K562 (cell line): ENCODE measurements around the gene RBM15. TPM values are rescaled to one million over a fixed set of nuclear protein-coding genes. Genes with fewer than 3 reads are reported as not detected.

Experiments
- ATAC-seq: fragments of 200-7000 bp; cut with Tn5 transposase; 3 replicates; pipeline ENCODE4 v1.9.1; 2020; ENCODE audit warnings: moderate library complexity
- BruUV-seq: library from RNA; stranded (reverse); fragments of 400-500 nt; replicated peaks from 2 replicates; lab custom pipeline; 2021; lab: Mats Ljungman, UMichigan
- CTCF ChIA-PET: fragments of 300-600 bp; formaldehyde crosslinking; extraction: SDS; loops from one replicate; lab custom pipeline; 2021; ENCODE audit warnings: low intra/inter-chr PET ratio; lab: Yijun Ruan, JAX
- POLR2A ChIA-PET: fragments of 300-600, 350-650 bp; sonication (Branson Sonifier 250); formaldehyde crosslinking; extraction: SDS; loops from one replicate; lab custom pipeline; 2021; ENCODE audit warnings: antibody characterized with exemption, inconsistent platforms; lab: Yijun Ruan, JAX
- DNase-seq, 4 experiments: peaks; one replicate each; pipeline versions ENCODE4 v3.0.0 to v3.0.0-alpha.2; 2011 to 2018; ENCODE audit warnings: low spot score in 3 of 4, mixed read lengths in 3 of 4; ENCODE audit errors: extremely low read depth in 1 of 4
- FAIRE-seq: peaks from 2 replicates; lab custom pipeline; 2011; peaks lifted over from hg19 to GRCh38; lab: Jason Lieb, UNC
- H2AFZ ChIP-seq: 2 replicates; pipeline ENCODE4 v1.6.0; 2011; ENCODE audit warnings: low read depth, low read length, control low read depth, inconsistent platforms
- H3K27ac ChIP-seq: fragments of 200-600 bp; 3 replicates; pipeline ENCODE4 v1.8.0; 2011; ENCODE audit warnings: low read depth, mild to moderate bottlenecking, control low read depth, inconsistent platforms, low read length, moderate library complexity, mixed read lengths; ENCODE audit errors: extremely low read depth
- H3K27me3 ChIP-seq, 2 experiments: fragments of 300-600 bp in 1 of 2; 2 replicates in 1 of 2; 3 replicates in 1 of 2; pipeline versions ENCODE4 v1.6.0 to v1.8.0; 2011; ENCODE audit warnings: inconsistent platforms in 2 of 2, low read length in 2 of 2, mild to moderate bottlenecking in 1 of 2, mixed read lengths in 1 of 2, moderate library complexity in 1 of 2; ENCODE audit not compliant: control insufficient read depth in 2 of 2, insufficient read depth in 2 of 2
- H3K36me3 ChIP-seq: fragments of 300-600 bp; 3 replicates; pipeline ENCODE4 v1.8.0; 2011; ENCODE audit warnings: mild to moderate bottlenecking, low read length, inconsistent platforms; ENCODE audit not compliant: control insufficient read depth, insufficient read depth
- H3K4me1 ChIP-seq, 2 experiments: fragments of 200-600 bp in 1 of 2; replicated peaks in 1 of 2; 2 replicates in 1 of 2; 3 replicates in 1 of 2; pipeline versions ENCODE4 v1.5.1 to v1.8.0; 2011; ENCODE audit warnings: inconsistent platforms in 2 of 2, low read length in 2 of 2, mild to moderate bottlenecking in 1 of 2, mixed read lengths in 1 of 2, moderate library complexity in 1 of 2; ENCODE audit not compliant: control insufficient read depth in 2 of 2, insufficient read depth in 2 of 2
- H3K4me2 ChIP-seq: 2 replicates; pipeline ENCODE4 v1.6.1; 2011; ENCODE audit warnings: low read length, control low read depth, inconsistent platforms, mixed read lengths; ENCODE audit not compliant: insufficient read depth
- H3K4me3 ChIP-seq: fragments of 200-600 bp; sonication (generic), shearing (Covaris generic); 2 replicates; pipeline ENCODE4 v1.5.1; 2016; ENCODE audit warnings: control low read depth, inconsistent platforms
- H3K79me2 ChIP-seq: fragments of 200-600 bp; 3 replicates; pipeline ENCODE4 v1.8.0; 2011; ENCODE audit warnings: low read length, inconsistent platforms; ENCODE audit not compliant: control insufficient read depth, insufficient read depth
- H3K9ac ChIP-seq, 2 experiments: 2 replicates each; pipeline versions ENCODE4 v1.6.0 to v1.6.1; 2011; ENCODE audit warnings: low read depth in 2 of 2, low read length in 2 of 2, control low read depth in 1 of 2, inconsistent platforms in 1 of 2, mild to moderate bottlenecking in 1 of 2, mixed read lengths in 1 of 2; ENCODE audit not compliant: insufficient read depth in 1 of 2
- H3K9me1 ChIP-seq: one replicate; pipeline ENCODE4 v1.6.0; 2011; ENCODE audit warnings: inconsistent platforms, mild to moderate bottlenecking, low read length, moderate library complexity; ENCODE audit not compliant: control insufficient read depth, insufficient read depth
- H3K9me3 ChIP-seq: replicated peaks from 2 replicates; pipeline ENCODE4 v1.5.1; 2011; ENCODE audit warnings: low read depth, low read length, inconsistent platforms; ENCODE audit not compliant: control insufficient read depth, insufficient read depth
- H4K20me1 ChIP-seq: replicated peaks from 2 replicates; pipeline ENCODE4 v1.6.1; 2011; ENCODE audit warnings: low read length, inconsistent platforms, mixed read lengths; ENCODE audit not compliant: control insufficient read depth, insufficient read depth
- E2F3 ChIP-seq: fragments of 250-450 bp; sonication (Bioruptor Pico); IDR thresholded peaks from 2 replicates; pipeline ENCODE4 v1.4.0; 2020; ENCODE audit warnings: mild to moderate bottlenecking
- NR3C1 ChIP-seq: sonication (generic); formaldehyde crosslinking; IDR thresholded peaks from 2 replicates; pipeline ENCODE4 v1.8.1; 2022; ENCODE audit warnings: missing genetic modification reagents
- NUFIP1 ChIP-seq: fragments of 450-650 bp; IDR thresholded peaks from 2 replicates; pipeline ENCODE4 v1.6.1; 2018; ENCODE audit not compliant: partially characterized antibody
- PCBP2 ChIP-seq: fragments of 200-400 bp; formaldehyde crosslinking; IDR thresholded peaks from 2 replicates; pipeline ENCODE4 v1.6.1; 2018; ENCODE audit warnings: low read length, low read depth, mild to moderate bottlenecking, moderate library complexity; ENCODE audit not compliant: poor library complexity, severe bottlenecking
- RBM39 ChIP-seq: fragments of 200-400 bp; formaldehyde crosslinking; optimal IDR thresholded peaks from 2 replicates; pipeline ENCODE3; 2018; ENCODE audit warnings: low read depth, low read length
- STAT5A ChIP-seq: IDR thresholded peaks from 2 replicates; pipeline ENCODE4 v1.6.1; 2012; ENCODE audit warnings: low read length, inconsistent platforms, borderline replicate concordance
- THAP12 ChIP-seq: fragments of 250-450 bp; sonication (Bioruptor Pico); IDR thresholded peaks from 2 replicates; pipeline ENCODE4 v1.9.0; 2021; ENCODE audit warnings: mild to moderate bottlenecking, inconsistent platforms
- TSC22D4 ChIP-seq: fragments of 450-650 bp; IDR thresholded peaks from 2 replicates; pipeline ENCODE4 v1.6.1; 2016; ENCODE audit warnings: missing genetic modification characterization, missing biosample characterization, control low read depth
- ZFX ChIP-seq: sonication (generic); formaldehyde crosslinking; IDR thresholded peaks from 2 replicates; pipeline ENCODE4 v1.8.0; 2022; ENCODE audit warnings: mild to moderate bottlenecking, missing genetic modification reagents, moderate library complexity
- WGBS: fragments of 100-300 bp; shearing (Covaris generic); methylation state at CpG from one replicate; pipeline ENCODE4 v1.1.6; 2016; ENCODE audit warnings: low coverage, mixed read lengths; ENCODE audit not compliant: insufficient coverage; ENCODE audit errors: missing lambda C conversion rate; 5-methylcytosine and 5-hydroxymethylcytosine counted together
- in situ Hi-C: fragments of 300-500 bp; cut with MboI; formaldehyde crosslinking; loops from 4 replicates; pipeline ENCODE4 v1.15.0; 2018; ENCODE audit warnings: inconsistent platforms, mixed read lengths
- intact Hi-C: fragments of 100-400 bp; cut with micrococcal nuclease; formaldehyde crosslinking; loops from 2 replicates; pipeline ENCODE4 v1.14.2; 2022
- polyA plus RNA-seq, 8 experiments: library from polyadenylated mRNA; depleted of rRNA in 4 of 8; stranded (reverse) in 5 of 8; unstranded in 3 of 8; fragments of >200 nt; fragmentation: Nextera tagmentation in 2 of 8; fragmentation: Illumina TruSeq in 1 of 8; extraction: Ambion mirVana in 2 of 8; extraction: Trizol in 1 of 8; gene quantifications; 2 replicates each; pipeline versions ENCODE4 v1.2.1 to v1.2.3, GENCODE V29; 2011 to 2014; ENCODE audit warnings: inconsistent platforms in 1 of 8, missing spikeins in 1 of 8
- total RNA-seq, 7 experiments: library from RNA; depleted of rRNA in 6 of 7; stranded (reverse); fragments of >200 nt in 6 of 7; fragmentation: Illumina TruSeq in 2 of 7; extraction: Trizol in 2 of 7; gene quantifications; 2 replicates each; pipeline versions ENCODE4 v1.2.1 to v1.2.3, GENCODE V29; 2011 to 2021; ENCODE audit warnings: low replicate concordance in 1 of 7

Gene RBM15
- total and polyA plus RNA-seq, 9 of the 15 experiments (the other 6 are each of a cell fraction or from before 2014, with no cell fraction given) = 2.4 to 63.4 (median 28.2) TPM

GRCh38 chr1:110318046-110318445, 21.1 kb upstream of the RBM15 start:
- peak; percentile 6 for FAIRE-seq
- no peaks in the 10 kb centered on the region for H3K4me1 ChIP-seq
- no peaks in the 10 kb centered on the region for H4K20me1 ChIP-seq
- intact Hi-C loops (loop anchor here (5.0 kb wide), 1 partner anchor 139 kb away; no protein-coding TSS in a partner anchor), in situ Hi-C loops (no loop called here)
- H3K27me3 ChIP-seq = no peaks in the 10 kb centered on the region; a peak in 1 of 5 replicates
- TF ChIP-seq RBM39 = no peak
- TF ChIP-seq THAP12 (CRISPR knock-in tag) = no peak
- TF ChIP-seq PCBP2 = no peak
- no peak for TF ChIP-seq STAT5A
- no peak for TF ChIP-seq ZFX (CRISPR knock-in tag)
- TF ChIP-seq TSC22D4 = no peak
- TF ChIP-seq NUFIP1 = no peak
- TF ChIP-seq NR3C1 (CRISPR knock-in tag) = no peak
- TF ChIP-seq E2F3 = no peak
- no peaks in the 10 kb centered on the region for H3K9me1 ChIP-seq
- no peak overlapping the region for H3K9ac ChIP-seq
- no peak overlapping the region for H3K4me3 ChIP-seq
- ChIA-PET CTCF (no interaction called here), POLR2A (interaction anchor here (0.6 to 3.5 kb wide), 8 partner anchors 8 to 95 kb away, joined by 3 to 20 read pairs (median 4); partner anchors contain the start of gene RBM15)
- ATAC-seq = no peak
- H3K27ac ChIP-seq = no peak overlapping the region
- H3K9me3 ChIP-seq = no peaks in the 10 kb centered on the region
- 19% methylated on average over 4 of the region's 4 CpGs for WGBS
- no TSS peak for BruUV-seq
- H3K36me3 ChIP-seq = no peaks in the 10 kb centered on the region
- no peak for DNase-seq
- H3K79me2 ChIP-seq = no peaks in the 10 kb centered on the region
- no peak overlapping the region for H3K4me2 ChIP-seq
- no peak overlapping the region for H2AFZ ChIP-seq
